ENCODE measurements around the gene RGS21. TPM values are rescaled to one million over a fixed set of nuclear protein-coding genes. Genes with fewer than 3 reads are reported as not detected.

The RGS21 gene
- total and polyA plus RNA-seq, 12 donors = not detected

GRCh38 chr1:192311281-192311680, 5.5 kb upstream of the RGS21 start:
- no peaks in the 10 kb centered on the region for H3K4me1 ChIP-seq
- DNase-seq (no peak), ATAC-seq (no peak)
- H3K27me3 ChIP-seq = no peaks in the 10 kb centered on the region
- no peak overlapping the region for H3K27ac ChIP-seq
- no peak overlapping the region for H3K4me3 ChIP-seq
- TF ChIP-seq CTCF (IDR thresholded peaks at IDR 0.05) = peak in 8 of 9 donors; percentile 6 to 56 (median 48)
- intact Hi-C loops (cut with DNase I) = no loop called here
- no peaks in the 10 kb centered on the region for H3K36me3 ChIP-seq
- 77 to 82% methylated on average over 1 of the region's 1 CpG for WGBS, 2 donors
- H3K9me3 ChIP-seq = peaks cover 0 to 31% (median 21%) of the 10 kb centered on the region in 11 donors

GRCh38 chr1:192327997-192328396, 11.2 kb downstream of the RGS21 start:
- no peaks in the 10 kb centered on the region for H3K27me3 ChIP-seq
- DNase-seq (no peak), ATAC-seq (no peak)
- no peak for TF ChIP-seq CTCF (IDR thresholded peaks at IDR 0.05)
- intact Hi-C loops (cut with DNase I) = no loop called here
- no peak overlapping the region for H3K27ac ChIP-seq
- no peak overlapping the region for H3K4me3 ChIP-seq
- no peaks in the 10 kb centered on the region for H3K9me3 ChIP-seq
- H3K36me3 ChIP-seq = no peaks in the 10 kb centered on the region
- 92 to 94% methylated on average over 6 of the region's 6 CpGs for WGBS, 2 donors
- H3K4me1 ChIP-seq = no peaks in the 10 kb centered on the region

GRCh38 chr1:192342842-192343241, 26.1 kb downstream of the RGS21 start:
- TF ChIP-seq CTCF (IDR thresholded peaks at IDR 0.05) = no peak
- H3K36me3 ChIP-seq = no peaks in the 10 kb centered on the region
- no peak for DNase-seq
- H3K27me3 ChIP-seq = no peaks in the 10 kb centered on the region
- no peaks in the 10 kb centered on the region for H3K4me1 ChIP-seq
- H3K27ac ChIP-seq = no peak overlapping the region
- intact Hi-C loops (cut with DNase I) = no loop called here
- no peaks in the 10 kb centered on the region for H3K9me3 ChIP-seq
- no peak for ATAC-seq
- 48 to 50% methylated on average over 6 of the region's 6 CpGs for WGBS, 2 donors
- H3K4me3 ChIP-seq = no peak overlapping the region

- WGBS, 2 donors = 48 to 58% methylated on average over 3 of the region's 3 CpGs
These were observed 26.6 kb downstream of the RGS21 start for GRCh38 chr1:192343344-192343743.

More at GRCh38 chr1:192343344-192343743, 26.6 kb downstream of the RGS21 start:
- no peaks in the 10 kb centered on the region for H3K4me1 ChIP-seq
- H3K27me3 ChIP-seq = no peaks in the 10 kb centered on the region
- H3K9me3 ChIP-seq = no peaks in the 10 kb centered on the region
- H3K4me3 ChIP-seq = no peak overlapping the region
- no peak for TF ChIP-seq CTCF (IDR thresholded peaks at IDR 0.05)
- DNase-seq = no peak
- no peak for ATAC-seq
- intact Hi-C loops (cut with DNase I) = no loop called here
- no peak overlapping the region for H3K27ac ChIP-seq
- H3K36me3 ChIP-seq = no peaks in the 10 kb centered on the region

Measured in heart right ventricle (tissue), 16 donors.